Osteoblast (primary cell): Measurements from ENCODE around the gene P3H3. TPM values are rescaled to one million over a fixed set of nuclear protein-coding genes. Genes with fewer than 3 reads are reported as not detected.

Source experiments
- DNase-seq: peaks from one replicate; pipeline ENCODE4 v3.0.0; 2011; ENCODE audit warnings: low spot score, mixed read lengths; ENCODE audit not compliant: insufficient read length; ENCODE audit errors: missing footprints
- H2AFZ ChIP-seq: 2 replicates; pipeline ENCODE4 v1.6.0; 2011; ENCODE audit warnings: mild to moderate bottlenecking, low read length
- H3K27ac ChIP-seq: 2 replicates; pipeline ENCODE4 v1.5.1; 2011; ENCODE audit warnings: mild to moderate bottlenecking, low read depth, low read length, moderate library complexity
- H3K27me3 ChIP-seq: 2 replicates; pipeline ENCODE4 v1.6.0; 2012; ENCODE audit warnings: mild to moderate bottlenecking, control low read depth, inconsistent platforms, low read length, moderate library complexity; ENCODE audit not compliant: insufficient read depth
- H3K36me3 ChIP-seq: 2 replicates; pipeline ENCODE4 v1.5.1; 2011; ENCODE audit warnings: mild to moderate bottlenecking, low read length, control low read depth, moderate library complexity; ENCODE audit not compliant: insufficient read depth
- H3K4me1 ChIP-seq: 2 replicates; pipeline ENCODE4 v1.5.1; 2011; ENCODE audit warnings: mild to moderate bottlenecking, low read length, control low read depth, moderate library complexity; ENCODE audit not compliant: insufficient read depth
- H3K4me2 ChIP-seq: 2 replicates; pipeline ENCODE4 v1.6.0; 2011; ENCODE audit warnings: mild to moderate bottlenecking, low read length; ENCODE audit not compliant: insufficient read depth
- H3K4me3 ChIP-seq: fragments of 200-600 bp; sonication (generic); 3 replicates; pipeline ENCODE4 v1.5.1; 2012; ENCODE audit warnings: mild to moderate bottlenecking, low read length, inconsistent platforms; ENCODE audit not compliant: insufficient read depth
- H3K79me2 ChIP-seq: 2 replicates; pipeline ENCODE4 v1.6.0; 2012; ENCODE audit warnings: mild to moderate bottlenecking, low read length, control low read depth, inconsistent platforms; ENCODE audit not compliant: insufficient read depth
- H3K9me3 ChIP-seq: 2 replicates; pipeline ENCODE4 v1.5.1; 2011; ENCODE audit warnings: low read depth, low read length, control low read depth
- H4K20me1 ChIP-seq: 2 replicates; pipeline ENCODE4 v1.6.0; 2012; ENCODE audit warnings: mild to moderate bottlenecking, low read length, control low read depth; ENCODE audit not compliant: insufficient read depth
- CTCF ChIP-seq: IDR thresholded peaks from 2 replicates; pipeline ENCODE4 v1.5.1; 2011; ENCODE audit warnings: mild to moderate bottlenecking, low read depth, low read length, moderate library complexity; ENCODE audit errors: extremely low read depth
- total RNA-seq: library from RNA; depleted of rRNA; stranded (reverse); fragments of >200 nt; gene quantifications from 2 replicates; pipeline ENCODE4 v1.2.3, GENCODE V29; 2012

The P3H3 gene
- total RNA-seq, 1 donor: 130 TPM

GRCh38 chr12:6816598-6816997, 11.6 kb upstream of the P3H3 start:
- no peaks in the 10 kb centered on the region for H3K36me3 ChIP-seq
- no peaks in the 10 kb centered on the region for H3K9me3 ChIP-seq
- peaks cover 6% of the 10 kb centered on the region for H3K27me3 ChIP-seq
- no peak for DNase-seq
- H4K20me1 ChIP-seq: peaks cover 6% of the 10 kb centered on the region
- H3K4me1 ChIP-seq: no peaks in the 10 kb centered on the region
- no peak overlapping the region for H2AFZ ChIP-seq
- no peaks in the 10 kb centered on the region for H3K79me2 ChIP-seq
- TF ChIP-seq CTCF: no peak
- H3K4me3 ChIP-seq: no peak overlapping the region
- H3K4me2 ChIP-seq: no peak overlapping the region
- no peak overlapping the region for H3K27ac ChIP-seq

- Histone ChIP-seq H2AFZ (no peak overlapping the region), H3K9me3 (no peaks in the 10 kb centered on the region), H3K4me1 (peaks cover 5% of the 10 kb centered on the region), H3K79me2 (no peaks in the 10 kb centered on the region), H3K4me2 (no peak overlapping the region), H3K27me3 (peaks cover 6% of the 10 kb centered on the region), H3K36me3 (no peaks in the 10 kb centered on the region), H3K27ac (no peak overlapping the region), H3K4me3 (no peak overlapping the region), H4K20me1 (peaks cover 6% of the 10 kb centered on the region)
- TF ChIP-seq CTCF: no peak
- DNase-seq: peak; percentile 34
Measured at GRCh38 chr12:6817098-6817497, 11.1 kb upstream of the P3H3 start.

GRCh38 chr12:6817662-6818157, 10.5 kb upstream of the P3H3 start:
- no peaks in the 10 kb centered on the region for H3K79me2 ChIP-seq
- H3K27ac ChIP-seq: no peak overlapping the region
- no peak overlapping the region for H3K4me2 ChIP-seq
- H2AFZ ChIP-seq: no peak overlapping the region
- H3K27me3 ChIP-seq: peaks cover 11% of the 10 kb centered on the region
- peaks cover 5% of the 10 kb centered on the region for H3K4me1 ChIP-seq
- peaks cover 6% of the 10 kb centered on the region for H4K20me1 ChIP-seq
- no peak for DNase-seq
- H3K36me3 ChIP-seq: no peaks in the 10 kb centered on the region
- no peak overlapping the region for H3K4me3 ChIP-seq
- H3K9me3 ChIP-seq: no peaks in the 10 kb centered on the region
- no peak for TF ChIP-seq CTCF

DNA sequence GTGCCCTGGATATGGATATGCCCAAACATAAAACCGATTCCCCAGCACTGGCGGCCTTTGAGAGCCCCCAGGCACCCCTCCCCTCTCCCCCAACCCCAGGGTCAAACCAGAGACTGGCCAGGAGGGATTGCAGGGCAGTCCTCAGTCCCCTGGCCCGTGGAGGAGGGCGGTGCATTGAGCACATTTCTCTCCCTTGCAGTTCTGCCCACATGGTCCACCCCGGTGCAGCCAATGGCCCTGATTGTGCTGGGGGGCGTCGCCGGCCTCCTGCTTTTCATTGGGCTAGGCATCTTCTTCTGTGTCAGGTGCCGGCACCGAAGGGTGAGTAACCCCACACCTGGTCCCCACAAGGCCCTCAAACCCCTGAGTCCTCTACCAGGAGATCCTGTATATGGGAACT, 10.0 kb upstream of the P3H3 start:
- no peaks in the 10 kb centered on the region for H3K36me3 ChIP-seq
- no peak overlapping the region for H3K27ac ChIP-seq
- peaks cover 5% of the 10 kb centered on the region for H3K4me1 ChIP-seq
- peaks cover 16% of the 10 kb centered on the region for H3K27me3 ChIP-seq
- TF ChIP-seq CTCF: no peak
- peaks cover 9% of the 10 kb centered on the region for H4K20me1 ChIP-seq
- no peak overlapping the region for H2AFZ ChIP-seq
- H3K9me3 ChIP-seq: no peaks in the 10 kb centered on the region
- no peaks in the 10 kb centered on the region for H3K79me2 ChIP-seq
- no peak overlapping the region for H3K4me2 ChIP-seq
- H3K4me3 ChIP-seq: no peak overlapping the region
- DNase-seq: peak; percentile 54
